GM23248 (cell line): ENCODE results near the gene FCHSD1.

Experiments used
- EZH2 ChIP-seq: fragments of 200-600 bp; sonication (generic); IDR thresholded peaks from 2 replicates; pipeline ENCODE4 v1.6.1; 2018; ENCODE audit warnings: antibody characterized with exemption, mild to moderate bottlenecking; ENCODE audit not compliant: insufficient read depth, poor library complexity, severe bottlenecking
- EZH2phosphoT487 ChIP-seq: fragments of 200-600 bp; sonication (generic); IDR thresholded peaks from 2 replicates; pipeline ENCODE4 v1.6.1; 2018; ENCODE audit warnings: antibody characterized with exemption, moderate library complexity, mild to moderate bottlenecking, low read depth; ENCODE audit not compliant: insufficient read depth

DNA sequence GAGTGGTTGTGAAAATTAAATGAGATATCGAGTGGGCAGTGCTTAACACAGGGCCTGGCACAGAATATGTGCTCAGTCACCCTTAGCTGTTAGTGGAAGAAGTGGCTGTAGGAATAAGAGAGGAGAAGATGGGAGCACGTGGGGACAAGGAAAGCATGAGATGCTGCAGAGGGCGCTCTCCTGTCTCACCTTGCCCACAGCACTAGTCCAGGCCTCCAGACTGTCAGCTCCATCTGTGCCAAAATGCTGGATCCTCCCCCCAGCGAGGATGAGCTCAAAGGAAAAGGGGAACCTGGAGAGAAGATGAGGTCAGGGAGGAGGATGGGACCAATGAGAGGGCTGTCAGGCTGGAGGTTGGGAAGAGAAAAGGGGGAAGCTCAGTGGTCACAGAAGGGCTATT, 18.3 kb upstream of the FCHSD1 start:
- no peak for TF ChIP-seq EZH2
- no peak for TF ChIP-seq EZH2phosphoT487
